ENCODE results near the gene RNASEH2A.
"Not testable (repeated sequence)": the region's sequence is repeated elsewhere in the genome, so short reads cannot be mapped to it uniquely, and the experiment has no call there.

Gene RNASEH2A

GRCh38 chr19:12794196-12794941 lies 12.0 kb upstream of the RNASEH2A start:
- DNase-seq: peak in 1 of 5 experiments; percentile 42

DNA sequence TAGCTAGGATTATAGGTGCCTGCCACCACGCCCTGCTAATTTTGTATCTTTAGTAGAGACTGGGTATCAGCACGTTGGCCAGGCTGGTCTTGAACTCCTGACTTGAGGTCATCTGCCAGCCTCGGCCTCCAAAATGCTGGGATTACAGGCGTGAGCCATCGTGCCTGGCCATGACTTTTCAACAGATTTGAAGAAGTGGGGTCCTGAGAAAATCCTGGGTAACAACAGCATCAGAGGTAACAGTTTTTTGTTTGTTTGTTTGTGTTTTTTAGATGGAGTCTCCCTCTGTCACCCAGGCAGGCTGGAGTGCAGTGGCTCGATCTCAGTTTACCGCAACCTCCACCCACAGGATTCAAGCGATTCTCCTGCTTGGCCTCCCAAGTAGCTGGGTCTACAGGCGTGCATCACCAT lies 11.4 kb upstream of the RNASEH2A start:
- DNase-seq: peak in 1 of 5 experiments; percentile 16

GRCh38 chr19:12796146-12797071 lies 10.0 kb upstream of the RNASEH2A start:
- peak in 4 of 5 experiments; percentile 52 to 80 (median 66) for DNase-seq

DNA sequence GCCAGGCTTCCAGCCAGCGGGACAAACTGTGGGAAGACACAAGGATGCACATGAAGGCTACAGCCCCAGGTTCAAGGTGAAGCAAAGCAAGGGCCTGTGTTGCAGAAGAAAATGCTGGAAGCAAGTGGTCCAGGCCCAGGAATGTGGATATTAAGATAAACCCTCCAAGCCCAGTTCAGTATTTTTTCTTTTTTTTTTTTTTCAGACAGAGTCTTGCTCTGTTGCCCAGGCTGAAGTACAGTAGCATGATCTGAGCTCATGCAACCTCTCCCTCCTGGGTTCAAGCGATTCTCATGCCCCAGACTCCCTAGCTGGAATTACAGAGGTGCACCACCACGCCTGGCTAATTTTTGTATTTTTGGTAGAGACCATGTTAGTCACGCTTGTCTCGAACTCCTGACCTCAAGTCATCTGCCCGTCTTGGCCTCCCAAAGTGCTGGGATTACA lies 9.2 kb upstream of the RNASEH2A start:
- no peak for DNase-seq

DNA sequence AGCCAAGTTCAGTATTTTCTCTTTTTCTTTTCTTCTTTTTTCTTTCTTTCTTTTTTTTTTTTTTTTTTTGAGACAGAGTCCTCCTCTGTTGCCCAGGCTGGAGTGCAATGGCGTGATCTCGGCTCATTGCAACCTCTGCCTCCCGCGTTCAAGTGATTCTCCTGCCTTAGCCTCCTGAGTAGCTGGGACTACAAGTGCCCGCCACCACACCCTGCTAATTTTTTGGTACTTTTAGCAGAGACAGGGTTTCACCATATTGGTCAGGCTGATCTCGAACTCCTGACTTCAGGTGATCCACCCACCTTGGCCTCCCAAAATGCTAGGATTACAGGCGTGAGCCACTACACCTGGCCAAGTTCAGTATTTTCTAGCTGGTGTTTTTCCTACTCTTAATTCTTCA lies 8.8 kb upstream of the RNASEH2A start:
- DNase-seq: not testable (repeated sequence)

- no peak for DNase-seq
These were observed 6.5 kb upstream of the RNASEH2A start for GRCh38 chr19:12799742-12800465.

DNA sequence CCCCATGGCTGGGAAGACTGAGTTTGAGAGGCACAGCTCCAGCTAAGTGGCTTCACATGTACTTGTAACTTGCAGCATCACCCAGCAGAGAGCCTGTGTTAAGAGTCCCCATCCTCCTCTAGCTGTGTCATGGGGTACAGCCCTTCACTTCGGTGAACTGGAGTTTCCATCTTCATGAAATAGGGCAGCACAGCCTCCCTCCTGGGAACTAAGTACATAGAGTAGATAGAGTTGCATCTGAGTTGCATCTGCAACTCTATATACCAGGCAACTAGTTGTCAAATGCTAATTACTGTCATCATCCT lies 6.0 kb upstream of the RNASEH2A start:
- peak in 1 of 5 experiments; percentile 15 for DNase-seq

GRCh38 chr19:12800923-12801465 lies 5.4 kb upstream of the RNASEH2A start:
- peak in 1 of 5 experiments; percentile 15 for DNase-seq

GRCh38 chr19:12801466-12802266 lies 4.7 kb upstream of the RNASEH2A start, which contains the start of the genes PRDX2 and THSD8:
TSS of gene PRDX2 (minus strand) at chr19:12801800. CDS start at chr19:12801261, 539 bp downstream.
TSS of gene THSD8 (plus strand) at chr19:12802069. CDS start at chr19:12802072, 3 bp downstream.
- peak; percentile 46 to 91 (median 60) for DNase-seq

GRCh38 chr19:12802267-12803106 lies 3.9 kb upstream of the RNASEH2A start:
- no peak for DNase-seq

GRCh38 chr19:12804051-12804450 lies 2.3 kb upstream of the RNASEH2A start:
- DNase-seq: no peak

- no peak for DNase-seq
These were observed 8.7 kb downstream of the RNASEH2A start for GRCh38 chr19:12815088-12815487.

DNA sequence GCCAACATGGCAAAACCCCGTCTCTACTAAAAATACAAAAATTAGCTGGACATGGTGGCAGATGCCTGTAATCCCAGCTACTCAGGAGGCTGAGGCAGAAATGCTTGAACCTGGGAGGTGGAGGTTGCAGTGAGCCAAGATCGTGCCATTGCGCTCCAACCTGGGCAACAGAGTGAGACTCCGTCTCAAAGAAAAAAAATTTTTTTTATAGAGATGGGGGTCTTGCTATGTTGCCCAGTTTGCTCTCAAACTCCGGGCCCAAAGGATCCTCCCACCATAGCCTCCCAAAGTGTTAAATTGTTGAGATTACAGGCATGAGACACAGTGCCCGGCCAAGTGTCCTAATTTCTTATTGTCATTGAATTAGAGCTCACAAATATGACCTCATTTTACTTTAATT lies 10.8 kb downstream of the RNASEH2A start:
- DNase-seq: not testable (repeated sequence)

DNA sequence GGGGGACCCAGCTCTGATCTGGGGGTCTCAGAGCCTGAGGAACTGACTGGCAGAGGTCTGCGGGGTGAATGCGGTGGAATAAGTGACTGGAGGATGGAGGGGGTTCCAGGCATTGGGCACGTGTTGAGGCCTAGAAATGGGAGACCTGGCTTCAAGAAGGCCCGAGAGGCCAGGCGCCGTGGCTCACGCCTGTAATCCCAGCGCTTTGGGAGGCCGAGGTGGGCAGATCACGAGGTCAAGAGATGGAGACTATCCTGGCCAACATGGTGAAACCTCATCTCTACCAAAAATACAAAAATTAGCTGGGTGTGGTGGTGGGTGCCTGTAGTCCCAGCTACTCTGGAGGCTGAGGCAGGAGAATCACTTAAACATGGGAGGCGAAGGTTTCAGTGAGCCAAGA lies 11.4 kb downstream of the RNASEH2A start:
- not testable (repeated sequence) for DNase-seq

DNA sequence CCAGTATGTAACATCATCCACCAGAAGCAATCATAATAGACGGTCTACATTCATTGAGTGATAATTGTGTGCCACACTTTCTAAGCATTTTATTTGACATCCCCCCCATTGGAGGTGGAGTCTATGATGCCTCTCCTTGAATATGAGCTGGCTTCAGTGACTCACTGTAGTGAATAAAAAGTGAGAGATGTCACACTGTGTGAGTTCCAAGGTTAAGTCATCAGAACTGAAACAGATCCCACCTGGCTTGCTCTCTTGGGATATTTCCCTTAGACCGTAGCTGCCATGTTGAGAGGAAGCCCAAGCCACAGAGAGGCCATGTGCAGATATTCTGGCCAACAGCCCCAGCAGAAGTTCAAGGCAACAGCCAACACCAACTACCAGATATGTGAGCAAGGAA lies 15.4 kb downstream of the RNASEH2A start:
- DNase-seq: no peak

DNA sequence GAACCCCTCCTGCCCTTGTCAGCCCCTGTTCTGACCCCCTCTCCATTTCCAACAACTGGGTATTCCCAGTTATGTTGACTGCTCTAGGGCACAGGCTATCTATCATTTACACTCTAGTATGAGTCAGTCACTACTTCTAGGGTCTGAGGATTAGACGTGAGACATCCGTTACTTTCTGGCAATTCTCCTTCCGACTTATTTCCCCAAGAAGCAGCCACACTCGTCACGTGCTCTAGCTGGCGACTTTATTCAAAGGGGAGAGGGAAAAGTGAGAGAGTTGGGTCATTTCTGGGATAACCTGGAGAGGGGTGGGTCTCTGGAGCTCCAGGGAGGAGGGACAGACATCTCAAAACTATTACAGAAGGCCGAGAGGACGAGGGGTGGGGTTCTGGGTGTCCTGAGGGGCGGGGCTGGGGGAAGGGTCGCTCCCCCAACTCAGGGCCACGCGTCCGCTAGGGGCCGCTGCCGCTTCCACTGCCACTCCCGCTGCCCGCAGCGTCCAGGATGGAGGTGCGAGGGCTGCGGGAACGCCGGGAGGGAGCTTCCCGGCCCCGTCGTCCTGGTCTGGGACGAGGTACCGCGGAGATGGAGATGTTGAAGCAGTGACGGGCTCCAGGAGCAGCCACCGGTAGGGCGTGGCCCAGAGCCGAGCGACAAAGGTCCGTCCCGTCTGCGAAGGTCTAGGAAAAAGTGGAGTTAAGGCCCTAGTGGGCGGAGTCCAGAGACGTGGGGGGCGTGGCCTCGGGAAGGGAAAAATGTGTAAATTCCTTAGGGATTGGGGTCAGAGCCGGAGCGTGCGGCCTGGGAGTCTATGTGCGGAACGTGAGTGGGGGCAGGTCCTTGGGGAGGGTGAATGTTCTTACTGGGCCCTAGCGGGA lies 19.1 kb downstream of the RNASEH2A start:
- DNase-seq: peak in 1 of 5 experiments; percentile 26

- peak in 1 of 5 experiments; percentile 54 for DNase-seq
These were observed 22.1 kb downstream of the RNASEH2A start for GRCh38 chr19:12828494-12828893.

- no peak for DNase-seq
These were observed 27.0 kb downstream of the RNASEH2A start for GRCh38 chr19:12833418-12833737.

DNA sequence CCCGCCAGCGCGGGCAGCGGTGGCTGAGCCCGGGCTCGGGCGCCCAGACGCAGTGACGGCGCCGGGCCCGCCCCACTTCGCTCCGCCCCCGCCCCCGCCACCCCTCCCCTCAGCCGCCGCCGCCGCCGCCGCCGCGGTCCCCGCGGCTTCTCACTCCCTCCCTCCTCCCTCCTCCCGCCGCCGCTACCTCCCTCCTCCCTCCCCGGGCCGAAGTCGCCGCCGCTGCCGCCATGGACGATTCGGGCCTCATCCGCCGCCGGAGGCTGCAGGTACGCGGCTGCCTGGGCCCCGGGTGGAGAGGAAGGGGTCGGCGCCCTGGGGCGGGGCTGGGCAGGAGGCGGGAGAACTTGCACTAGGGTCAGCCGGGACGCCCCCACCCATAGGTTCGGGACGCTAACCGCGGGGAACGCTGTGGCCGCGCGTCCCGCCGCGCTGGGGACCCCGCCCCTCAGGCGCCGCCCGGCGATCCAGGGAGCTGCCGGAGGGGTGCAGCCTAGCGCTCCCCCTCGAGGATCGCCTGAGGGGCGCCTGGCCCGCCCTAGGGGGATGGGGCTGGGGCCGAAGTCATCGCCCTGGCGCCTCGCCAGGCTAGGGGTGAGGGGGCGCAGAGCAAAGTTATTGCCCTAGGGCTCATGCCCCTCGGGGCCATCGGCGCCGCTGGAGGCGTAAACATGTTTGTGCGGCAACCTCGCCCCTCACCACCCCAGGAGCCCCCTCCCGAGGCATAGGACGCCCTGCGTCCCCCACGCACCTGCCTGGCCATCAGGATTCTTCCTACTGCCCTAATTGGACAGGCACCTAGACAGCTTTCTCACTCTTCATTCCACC lies 27.6 kb downstream of the RNASEH2A start:
- DNase-seq: peak in 2 of 5 experiments; percentile 33 to 67

All from T-helper 2 cell (primary cell).